HG02870 (cell line): ENCODE measurements around the gene HIP1R.

ENCODE experiments used
- ATAC-seq: cut with Tn5 transposase; IDR thresholded peaks from one replicate; pipeline ENCODE4 v1.9.1; 2021; ENCODE audit warnings: mild to moderate bottlenecking, moderate library complexity; ENCODE audit not compliant: unreplicated experiment

HIP1R gene

GRCh38 chr12:122846622-122847515 is 11.6 kb downstream of the HIP1R start:
- ATAC-seq: no peak

GRCh38 chr12:122847516-122847836 is 12.2 kb downstream of the HIP1R start:
- no peak for ATAC-seq

GRCh38 chr12:122847921-122848421 is 12.7 kb downstream of the HIP1R start:
- ATAC-seq: no peak

GRCh38 chr12:122848471-122849351 is 13.5 kb downstream of the HIP1R start:
- no peak for ATAC-seq

GRCh38 chr12:122849352-122850047 is 14.2 kb downstream of the HIP1R start:
- no peak for ATAC-seq

- ATAC-seq: no peak
Observed at GRCh38 chr12:122850048-122850445, 14.8 kb downstream of the HIP1R start.

- ATAC-seq: no peak
Observed at GRCh38 chr12:122850695-122851350, 15.6 kb downstream of the HIP1R start.

GRCh38 chr12:122851820-122852219 is 16.6 kb downstream of the HIP1R start:
- no peak for ATAC-seq

- no peak for ATAC-seq
Observed at GRCh38 chr12:122852336-122853275, 17.3 kb downstream of the HIP1R start.

- ATAC-seq: no peak
Observed at GRCh38 chr12:122853582-122854245, 18.5 kb downstream of the HIP1R start.

- ATAC-seq: no peak
Observed at GRCh38 chr12:122854554-122854953, 19.3 kb downstream of the HIP1R start.

GRCh38 chr12:122855071-122855829 is 20.0 kb downstream of the HIP1R start:
- no peak for ATAC-seq

GRCh38 chr12:122855928-122856831 is 20.9 kb downstream of the HIP1R start:
- ATAC-seq: no peak

GRCh38 chr12:122856999-122857671 is 21.9 kb downstream of the HIP1R start:
- ATAC-seq: no peak

- ATAC-seq: no peak
Observed at GRCh38 chr12:122858171-122858570, 22.9 kb downstream of the HIP1R start.

- ATAC-seq: no peak
Observed at GRCh38 chr12:122858591-122859302, 23.5 kb downstream of the HIP1R start.
